GM12875 (cell line): ENCODE data around the gene MITF.

Source experiments
- H3K4me3 ChIP-seq: one replicate; pipeline ENCODE4 v1.5.1; 2011; ENCODE audit warnings: low read depth, low read length, control low read depth
- TF ChIP-seq, protein P1 (sequence below): IDR thresholded peaks from 2 replicates; pipeline ENCODE4 v1.5.1; 2011; ENCODE audit warnings: low read depth, mild to moderate bottlenecking, control low read depth, inconsistent platforms, low read length, moderate library complexity, borderline replicate concordance; ENCODE audit not compliant: insufficient read depth

MITF gene

GRCh38 chr3:69972672-69973071, 233.4 kb downstream of the MITF start:
- TF ChIP-seq, protein P1, sequence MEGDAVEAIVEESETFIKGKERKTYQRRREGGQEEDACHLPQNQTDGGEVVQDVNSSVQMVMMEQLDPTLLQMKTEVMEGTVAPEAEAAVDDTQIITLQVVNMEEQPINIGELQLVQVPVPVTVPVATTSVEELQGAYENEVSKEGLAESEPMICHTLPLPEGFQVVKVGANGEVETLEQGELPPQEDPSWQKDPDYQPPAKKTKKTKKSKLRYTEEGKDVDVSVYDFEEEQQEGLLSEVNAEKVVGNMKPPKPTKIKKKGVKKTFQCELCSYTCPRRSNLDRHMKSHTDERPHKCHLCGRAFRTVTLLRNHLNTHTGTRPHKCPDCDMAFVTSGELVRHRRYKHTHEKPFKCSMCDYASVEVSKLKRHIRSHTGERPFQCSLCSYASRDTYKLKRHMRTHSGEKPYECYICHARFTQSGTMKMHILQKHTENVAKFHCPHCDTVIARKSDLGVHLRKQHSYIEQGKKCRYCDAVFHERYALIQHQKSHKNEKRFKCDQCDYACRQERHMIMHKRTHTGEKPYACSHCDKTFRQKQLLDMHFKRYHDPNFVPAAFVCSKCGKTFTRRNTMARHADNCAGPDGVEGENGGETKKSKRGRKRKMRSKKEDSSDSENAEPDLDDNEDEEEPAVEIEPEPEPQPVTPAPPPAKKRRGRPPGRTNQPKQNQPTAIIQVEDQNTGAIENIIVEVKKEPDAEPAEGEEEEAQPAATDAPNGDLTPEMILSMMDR: no peak
- H3K4me3 ChIP-seq: no peak overlapping the region

GRCh38 chr3:69976021-69976420, 236.8 kb downstream of the MITF start:
- no peak overlapping the region for H3K4me3 ChIP-seq
- TF ChIP-seq, protein P1: no peak

GRCh38 chr3:69983546-69984265, 244.4 kb downstream of the MITF start:
- H3K4me3 ChIP-seq: no peak overlapping the region
- TF ChIP-seq, protein P1: no peak

DNA sequence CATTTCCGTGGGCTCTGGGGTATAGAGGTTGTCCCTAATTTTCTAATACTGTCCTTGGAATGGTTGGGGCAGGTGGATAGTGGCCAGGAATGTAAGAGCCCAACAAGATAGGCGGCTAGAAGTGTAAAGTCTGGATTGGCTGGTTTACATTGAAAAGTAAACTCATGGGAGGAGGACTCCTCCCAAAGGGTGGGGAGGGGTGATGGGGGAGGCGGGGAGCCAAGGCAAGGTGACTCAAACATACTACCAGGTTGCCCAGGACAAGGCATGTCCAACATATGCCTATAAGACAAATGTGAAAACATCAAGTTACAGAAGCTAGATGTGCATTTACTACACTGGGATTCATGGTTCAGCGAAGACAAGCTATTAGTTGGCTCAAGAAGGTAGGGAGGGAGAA, 246.0 kb downstream of the MITF start:
- TF ChIP-seq, protein P1: no peak
- H3K4me3 ChIP-seq: no peak overlapping the region

GRCh38 chr3:69986419-69986818, 247.2 kb downstream of the MITF start:
- no peak overlapping the region for H3K4me3 ChIP-seq
- TF ChIP-seq, protein P1: no peak

GRCh38 chr3:69987833-69988232, 248.6 kb downstream of the MITF start:
- TF ChIP-seq, protein P1: no peak
- H3K4me3 ChIP-seq: no peak overlapping the region

DNA sequence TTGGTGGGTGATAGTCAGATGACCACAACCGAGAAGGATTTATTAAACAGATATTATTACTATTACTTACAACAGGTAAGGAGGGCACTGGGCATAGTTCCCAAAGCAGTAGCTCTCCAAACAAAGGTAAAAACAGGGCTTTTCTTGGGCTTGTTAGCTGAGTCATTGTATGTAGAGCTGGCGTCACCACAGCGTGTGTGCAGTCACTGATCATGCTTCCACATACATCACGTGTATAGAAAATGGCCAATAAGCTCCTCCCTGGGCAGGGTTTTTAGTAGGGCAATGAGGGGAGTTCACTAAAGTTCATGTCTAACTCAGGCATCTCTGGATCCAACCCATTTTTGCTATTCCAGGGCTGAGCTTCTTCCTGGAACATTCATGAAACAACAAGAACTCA, 254.5 kb downstream of the MITF start:
- TF ChIP-seq, protein P1: no peak
- H3K4me3 ChIP-seq: no peak overlapping the region
